HG03175 (cell line): Measurements from ENCODE around the gene ITPRIP.
A peak's percentile ranks its signal among the peaks of the same experiment; 100 is the strongest.

Source experiments
- ATAC-seq: cut with Tn5 transposase; IDR thresholded peaks from one replicate; pipeline ENCODE4 v1.9.1; 2021; ENCODE audit warnings: mild to moderate bottlenecking, moderate library complexity; ENCODE audit not compliant: unreplicated experiment

The ITPRIP gene, protein sequence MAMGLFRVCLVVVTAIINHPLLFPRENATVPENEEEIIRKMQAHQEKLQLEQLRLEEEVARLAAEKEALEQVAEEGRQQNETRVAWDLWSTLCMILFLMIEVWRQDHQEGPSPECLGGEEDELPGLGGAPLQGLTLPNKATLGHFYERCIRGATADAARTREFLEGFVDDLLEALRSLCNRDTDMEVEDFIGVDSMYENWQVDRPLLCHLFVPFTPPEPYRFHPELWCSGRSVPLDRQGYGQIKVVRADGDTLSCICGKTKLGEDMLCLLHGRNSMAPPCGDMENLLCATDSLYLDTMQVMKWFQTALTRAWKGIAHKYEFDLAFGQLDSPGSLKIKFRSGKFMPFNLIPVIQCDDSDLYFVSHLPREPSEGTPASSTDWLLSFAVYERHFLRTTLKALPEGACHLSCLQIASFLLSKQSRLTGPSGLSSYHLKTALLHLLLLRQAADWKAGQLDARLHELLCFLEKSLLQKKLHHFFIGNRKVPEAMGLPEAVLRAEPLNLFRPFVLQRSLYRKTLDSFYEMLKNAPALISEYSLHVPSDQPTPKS

DNA sequence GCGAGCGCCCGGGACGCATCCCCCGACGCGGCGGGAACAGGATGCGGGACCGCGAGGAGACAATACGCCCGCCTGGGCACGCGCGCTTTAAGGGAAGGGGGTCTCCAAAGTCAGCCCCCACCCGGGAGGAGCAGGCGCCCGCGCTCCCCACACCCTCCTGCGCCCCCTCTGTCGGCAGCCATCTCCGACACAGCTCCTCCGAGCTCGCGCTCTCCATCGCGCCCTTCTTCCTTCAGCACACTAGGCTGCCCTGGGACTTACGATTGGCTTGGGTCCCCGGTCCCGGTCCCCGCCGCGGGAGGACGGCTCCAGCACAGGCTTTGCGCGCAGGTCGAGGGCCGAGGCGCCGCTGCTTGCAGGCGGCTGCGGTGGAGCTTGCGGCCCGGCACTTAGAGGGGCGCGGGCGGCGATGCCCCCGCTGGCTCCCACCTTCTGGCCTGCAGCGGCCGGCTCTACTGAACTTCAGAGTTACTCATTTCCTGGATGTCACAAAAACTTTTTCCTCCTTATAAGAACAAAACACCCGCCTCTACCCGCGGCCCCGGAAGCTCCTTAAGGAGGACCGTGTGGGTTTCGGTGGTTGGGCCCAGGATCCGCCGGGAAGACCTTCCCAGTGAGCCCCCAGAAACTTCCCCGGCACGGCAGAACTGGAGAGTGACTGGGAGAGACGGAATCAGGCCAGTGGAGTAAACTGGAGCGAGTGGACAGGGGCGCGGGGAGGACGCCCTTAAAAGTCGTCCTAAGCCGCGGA is at the start of gene ITPRIP:
TSS of gene ITPRIP (minus strand) at position 481 of the 751 bp plus-strand sequence. CDS start 22,414 bp downstream, outside the sequence.
- ATAC-seq: peak; percentile 69

DNA sequence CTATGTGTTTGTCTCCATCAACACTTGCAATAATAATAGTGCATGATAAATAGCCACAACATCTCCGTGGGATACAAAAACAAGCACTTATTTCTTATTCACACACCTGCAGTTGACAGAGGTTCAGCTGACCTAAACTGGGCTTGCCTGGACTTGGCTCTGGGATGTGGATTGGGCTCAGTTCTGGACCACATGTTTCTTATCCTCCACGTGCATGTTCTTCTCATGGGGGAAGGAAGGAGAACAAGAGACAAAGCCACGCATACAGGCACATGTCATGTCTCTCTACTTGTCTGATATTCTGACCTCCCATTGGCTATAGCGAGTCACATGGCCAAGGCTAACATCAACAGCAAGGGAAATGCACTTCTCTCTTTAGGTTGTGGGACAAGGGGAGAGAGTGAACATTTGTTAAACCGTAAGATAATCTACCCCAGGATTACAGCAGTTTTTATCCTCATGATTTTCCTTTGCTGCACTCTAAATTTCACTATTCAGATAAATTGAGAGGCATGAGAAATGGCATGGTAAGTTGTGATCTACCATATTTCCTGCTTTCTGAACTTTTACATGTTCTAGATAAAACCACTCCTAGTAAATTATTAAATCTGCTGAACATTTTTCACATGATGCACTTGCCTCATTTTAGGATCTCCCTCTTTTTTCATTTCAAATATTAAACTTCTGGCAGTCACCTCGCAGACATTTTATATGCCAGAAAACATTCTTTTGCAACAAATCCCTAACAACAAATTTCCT is 49.0 kb upstream of the ITPRIP start:
- ATAC-seq: peak; percentile 80

DNA sequence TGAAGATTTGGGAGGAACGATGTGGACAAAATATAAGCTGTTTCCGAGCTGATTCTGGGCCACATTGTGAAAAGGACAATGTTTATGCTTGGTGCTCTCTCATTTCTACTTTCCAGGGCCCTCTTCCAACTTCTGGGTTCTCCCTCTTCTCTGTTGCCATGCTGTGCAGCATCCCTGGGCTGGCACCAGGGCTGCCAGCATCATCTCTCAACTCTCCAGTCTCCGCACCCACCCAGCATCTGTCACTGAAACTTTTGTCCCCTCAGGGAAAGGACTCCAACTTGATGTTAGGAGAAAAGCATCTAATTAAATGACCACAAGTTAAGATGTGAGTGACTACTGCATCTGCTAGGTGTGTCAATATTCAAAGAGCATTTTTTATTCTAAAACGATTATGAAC is 42.1 kb upstream of the ITPRIP start:
- ATAC-seq: no peak

DNA sequence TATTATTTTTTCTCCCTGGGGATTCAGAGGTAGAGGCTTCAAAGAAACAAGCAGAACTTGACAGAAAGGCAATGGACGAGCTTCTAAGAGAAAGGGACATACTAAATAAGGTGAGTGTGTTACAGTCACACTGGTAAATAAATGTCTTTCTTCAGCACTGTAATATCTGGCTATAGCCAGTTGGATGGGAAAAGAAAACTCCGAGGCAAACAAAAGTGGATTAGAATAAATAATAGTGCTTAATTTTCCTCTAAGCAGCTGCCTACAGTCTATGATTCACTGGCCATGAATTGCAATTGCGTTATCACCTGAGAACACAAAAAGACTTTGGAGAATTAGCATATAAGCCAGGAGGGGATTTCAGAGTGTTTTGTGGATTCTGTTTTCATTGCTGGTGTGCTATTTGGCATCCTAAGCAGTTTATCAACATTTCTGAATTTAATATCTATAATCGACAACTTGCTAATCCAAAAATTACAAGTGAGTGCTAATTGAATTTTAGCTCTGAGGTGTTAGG is 38.6 kb upstream of the ITPRIP start:
- no peak for ATAC-seq

DNA sequence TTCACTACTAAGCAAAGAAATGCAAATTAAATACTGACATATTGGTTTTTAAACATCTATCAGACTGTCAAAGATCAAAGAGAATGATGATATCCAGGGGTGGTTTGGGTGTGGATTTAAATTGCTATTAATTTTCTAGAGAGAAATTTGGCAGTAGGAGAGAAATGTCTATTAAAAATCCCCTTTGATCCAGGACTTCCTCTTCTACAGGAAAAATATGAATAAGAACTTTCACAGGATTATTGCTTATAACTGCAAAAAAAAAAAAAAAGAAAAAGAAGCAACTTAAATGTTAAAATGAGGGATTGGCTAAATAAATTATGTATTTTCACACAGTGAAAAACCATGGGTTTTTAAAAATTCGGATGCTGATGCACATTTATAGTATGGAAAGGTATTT is 36.3 kb upstream of the ITPRIP start:
- no peak for ATAC-seq

DNA sequence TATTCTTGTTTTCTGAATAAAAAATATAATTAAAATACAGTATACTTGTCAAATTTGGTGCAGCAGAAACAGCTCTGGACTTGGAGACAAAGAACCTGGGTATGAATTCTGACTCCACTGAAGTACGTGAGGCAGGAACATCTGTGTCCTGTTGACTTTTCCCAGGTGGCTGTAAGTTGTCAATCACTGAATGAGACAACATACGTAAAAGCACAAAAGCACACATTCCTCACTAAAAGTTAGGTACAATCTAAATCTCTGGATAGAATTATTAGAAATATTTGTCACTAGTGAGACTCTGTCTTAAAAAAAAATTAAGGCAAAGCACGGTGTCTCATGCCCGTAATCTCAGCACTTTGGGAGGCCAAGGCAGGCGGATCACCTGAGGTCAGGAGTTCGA is 33.5 kb upstream of the ITPRIP start:
- ATAC-seq: no peak

DNA sequence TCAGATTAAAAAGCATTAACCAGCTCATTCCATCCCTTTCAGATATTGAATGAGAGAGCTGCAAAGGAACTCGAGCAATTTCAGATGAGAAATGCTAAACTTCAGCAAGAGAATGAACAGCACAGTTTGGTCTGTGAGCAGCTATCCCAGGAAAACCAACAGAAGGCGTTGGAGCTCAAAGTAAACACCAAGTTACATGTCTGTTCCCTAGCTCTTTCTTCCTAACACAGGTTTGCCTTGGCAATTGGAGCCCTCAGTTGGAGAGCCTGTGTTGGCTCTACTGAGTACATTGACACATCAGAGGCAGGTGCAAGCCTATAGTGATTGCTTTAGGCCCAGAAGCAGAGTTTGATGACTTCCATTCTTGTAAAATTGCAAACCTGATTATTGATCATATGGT is 30.1 kb upstream of the ITPRIP start:
- no peak for ATAC-seq

DNA sequence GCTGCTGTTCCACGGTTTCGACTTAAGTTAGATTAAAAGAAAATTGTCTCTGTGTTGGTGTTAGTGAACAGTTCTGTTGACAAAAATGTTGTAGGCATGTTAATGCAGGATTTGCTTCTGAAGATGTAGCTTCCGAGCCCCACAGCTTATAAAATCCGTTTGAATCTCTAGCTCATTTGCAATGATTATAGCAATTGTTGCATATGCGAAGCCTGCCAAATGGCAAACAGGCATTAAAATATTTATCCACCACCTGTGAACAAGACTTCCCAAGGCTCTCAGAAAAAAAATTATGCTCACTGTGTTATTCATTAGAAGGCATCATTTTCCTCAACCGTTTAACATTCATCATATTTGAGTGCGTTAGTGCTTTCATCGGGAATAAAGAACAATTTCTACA is 29.6 kb upstream of the ITPRIP start:
- no peak for ATAC-seq

DNA sequence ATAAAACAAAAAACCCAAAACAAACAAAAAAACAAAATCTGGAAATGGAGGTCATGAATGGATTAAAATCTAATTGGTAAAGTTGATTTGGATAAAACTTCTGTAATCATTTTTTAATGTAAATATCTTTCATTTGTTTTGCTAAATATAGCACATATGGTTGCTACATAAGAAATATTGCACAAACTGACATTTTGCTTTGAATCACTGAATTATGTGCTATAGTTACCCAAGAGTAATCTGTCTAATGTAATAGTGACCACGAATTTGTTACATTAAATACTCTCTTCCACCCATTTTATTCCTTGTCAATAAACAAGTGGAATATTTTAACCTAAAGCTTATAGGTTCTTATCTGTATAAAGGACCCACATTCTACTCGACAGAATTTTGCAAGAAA is 21.5 kb upstream of the ITPRIP start:
- no peak for ATAC-seq

DNA sequence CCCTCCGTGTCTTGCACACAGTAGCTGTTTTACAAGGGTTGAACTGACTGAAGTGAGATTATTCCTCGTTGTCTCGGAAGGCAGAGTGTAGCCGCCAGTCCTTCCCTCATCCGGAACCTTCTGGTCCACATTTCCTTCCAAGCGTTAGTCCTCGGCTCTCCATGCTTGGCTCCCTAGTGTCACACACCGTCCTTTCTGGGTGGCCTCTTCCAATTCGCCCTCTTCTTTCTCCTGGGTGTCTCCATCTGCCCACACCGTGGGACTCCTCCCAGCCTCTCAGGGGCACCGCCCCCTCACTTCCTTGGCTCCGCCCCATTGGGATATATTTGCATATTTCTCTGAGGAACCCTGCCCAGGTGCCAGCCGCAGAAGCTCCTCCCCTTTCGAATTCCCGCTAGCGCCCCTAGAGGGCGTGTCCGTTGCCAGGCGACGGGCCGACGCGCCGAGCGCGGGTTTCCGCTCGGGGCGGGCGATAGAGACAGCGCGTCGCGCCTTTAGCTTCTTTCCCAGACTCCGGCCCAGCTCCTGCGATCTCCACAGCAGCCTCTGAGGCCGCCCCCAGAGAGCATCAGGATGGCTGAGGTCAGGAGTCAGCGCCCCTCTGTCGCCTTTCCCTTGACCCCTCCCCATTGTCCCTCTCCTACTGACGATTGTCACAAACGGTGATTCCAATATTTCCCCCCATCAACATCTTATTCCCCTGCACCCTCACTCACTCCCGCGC is 15.2 kb upstream of the ITPRIP start, which contains the start of gene CFAP58:
TSS of gene CFAP58 (plus strand) at position 509 of the 724 bp plus-strand sequence. CDS start at position 574, 65 bp downstream.
- ATAC-seq: peak; percentile 59

DNA sequence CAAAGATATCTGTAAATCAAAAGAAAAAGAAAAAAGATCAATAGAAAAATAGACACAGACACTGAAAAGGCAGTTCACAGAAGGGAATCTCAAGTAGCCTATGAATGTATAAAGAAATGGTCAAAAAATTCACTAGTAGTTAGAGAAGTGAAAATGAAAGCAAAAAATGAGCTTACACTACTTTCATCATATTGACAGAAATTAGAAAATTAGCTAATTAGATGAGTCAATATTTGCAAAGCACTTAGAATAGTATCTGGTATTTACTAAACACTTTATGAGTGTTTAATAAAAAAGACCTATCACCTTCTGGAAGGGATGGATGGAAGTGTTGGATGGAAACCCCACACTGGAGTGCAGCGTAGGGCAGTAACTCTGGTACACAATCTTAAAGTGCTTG is 13.7 kb upstream of the ITPRIP start:
- ATAC-seq: peak; percentile 17

DNA sequence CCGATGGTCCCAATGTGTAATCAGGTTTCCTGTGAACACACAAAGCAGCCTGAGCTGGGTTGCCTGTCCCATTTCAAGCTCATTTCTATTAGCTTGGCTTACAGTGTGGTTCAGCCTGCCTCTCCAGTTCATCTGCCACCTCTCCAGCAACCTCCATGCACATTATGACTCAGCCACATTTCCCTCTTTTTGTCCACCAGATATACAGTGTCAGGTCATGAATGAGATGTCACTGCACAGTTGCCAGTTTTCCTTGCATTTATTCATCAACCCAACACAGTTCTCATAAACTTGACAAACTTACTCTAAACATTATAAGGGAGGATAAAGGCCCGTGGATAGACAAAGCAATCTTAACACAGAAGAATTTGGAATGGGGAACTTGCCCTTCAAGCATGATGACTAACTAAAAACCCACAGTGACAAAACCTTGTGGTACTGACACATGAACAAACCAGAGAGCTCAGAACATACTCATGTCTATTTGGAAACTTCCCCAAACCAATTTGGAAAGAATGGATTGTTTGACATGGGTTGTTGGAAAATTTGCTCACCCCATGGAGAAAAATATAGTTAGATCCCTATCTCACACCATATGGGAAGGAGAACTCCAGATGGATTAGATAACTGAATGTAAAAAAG is 12.9 kb upstream of the ITPRIP start:
- ATAC-seq: peak; percentile 20

DNA sequence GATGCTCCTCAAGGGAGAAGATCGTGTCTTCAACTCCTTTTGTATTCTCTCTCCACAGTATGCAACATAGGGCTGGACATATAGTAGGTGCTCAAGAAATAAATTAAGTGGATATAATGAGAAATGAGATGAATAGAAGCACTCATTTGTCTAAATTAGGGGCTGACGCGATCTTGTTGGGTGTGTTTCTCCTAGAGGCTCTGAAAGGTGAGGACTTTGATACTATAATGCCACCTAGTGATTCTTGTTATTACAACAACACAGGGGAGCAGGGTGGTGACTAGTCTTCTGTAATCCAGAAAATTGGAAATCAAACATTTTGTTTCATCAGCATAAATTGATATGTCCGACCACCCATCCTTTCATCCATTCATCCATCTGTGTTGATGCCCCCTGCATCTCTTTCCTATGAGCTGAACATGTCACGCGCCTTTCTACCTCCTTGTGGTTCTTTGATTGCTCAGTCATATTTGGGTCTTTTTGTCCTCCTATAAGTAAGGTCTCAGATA is 11.9 kb upstream of the ITPRIP start:
- ATAC-seq: peak; percentile 39

DNA sequence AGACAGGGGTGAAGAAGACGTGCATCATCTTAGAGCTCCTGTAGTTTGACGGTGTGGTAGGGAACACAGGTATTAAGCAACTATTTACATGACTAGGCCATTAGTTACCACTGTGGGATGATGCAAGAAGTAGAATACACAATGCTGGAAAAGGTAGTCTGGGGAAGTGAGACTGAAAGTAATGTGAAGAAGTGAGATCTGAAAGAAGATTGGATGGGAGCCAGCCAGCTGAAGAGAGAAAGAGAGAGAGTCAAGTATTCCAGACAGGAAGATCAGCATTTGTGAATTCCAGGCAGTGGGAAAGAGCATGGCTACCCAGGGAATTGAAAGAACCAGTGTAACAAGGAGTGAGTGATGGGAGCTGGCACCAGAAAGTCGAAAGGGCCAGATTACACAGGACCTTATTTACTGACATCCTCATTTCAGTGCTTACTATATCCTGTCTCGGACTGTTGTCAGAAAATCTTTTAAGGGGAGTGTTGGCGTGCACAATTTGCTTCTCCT is 11.4 kb upstream of the ITPRIP start:
- peak; percentile 67 for ATAC-seq

DNA sequence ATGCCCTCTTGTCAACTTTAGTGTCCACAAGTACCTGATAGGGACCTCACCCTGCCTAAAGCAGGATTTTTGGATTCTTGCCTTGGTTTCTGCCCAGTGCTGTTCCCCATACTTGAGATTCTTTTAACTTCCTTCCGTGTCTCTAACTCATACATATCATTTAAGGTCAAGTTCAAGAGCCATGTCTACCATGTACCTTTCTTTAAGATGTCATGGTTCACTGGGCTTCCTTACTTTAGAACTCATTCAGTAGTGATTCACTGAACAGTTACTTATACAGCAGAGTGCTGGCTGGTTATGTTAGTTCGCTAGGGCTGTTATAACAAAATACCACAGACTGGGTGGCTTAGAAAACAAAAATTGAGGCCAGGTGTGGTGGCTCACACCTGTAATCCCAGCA is 10.3 kb upstream of the ITPRIP start:
- no peak for ATAC-seq

DNA sequence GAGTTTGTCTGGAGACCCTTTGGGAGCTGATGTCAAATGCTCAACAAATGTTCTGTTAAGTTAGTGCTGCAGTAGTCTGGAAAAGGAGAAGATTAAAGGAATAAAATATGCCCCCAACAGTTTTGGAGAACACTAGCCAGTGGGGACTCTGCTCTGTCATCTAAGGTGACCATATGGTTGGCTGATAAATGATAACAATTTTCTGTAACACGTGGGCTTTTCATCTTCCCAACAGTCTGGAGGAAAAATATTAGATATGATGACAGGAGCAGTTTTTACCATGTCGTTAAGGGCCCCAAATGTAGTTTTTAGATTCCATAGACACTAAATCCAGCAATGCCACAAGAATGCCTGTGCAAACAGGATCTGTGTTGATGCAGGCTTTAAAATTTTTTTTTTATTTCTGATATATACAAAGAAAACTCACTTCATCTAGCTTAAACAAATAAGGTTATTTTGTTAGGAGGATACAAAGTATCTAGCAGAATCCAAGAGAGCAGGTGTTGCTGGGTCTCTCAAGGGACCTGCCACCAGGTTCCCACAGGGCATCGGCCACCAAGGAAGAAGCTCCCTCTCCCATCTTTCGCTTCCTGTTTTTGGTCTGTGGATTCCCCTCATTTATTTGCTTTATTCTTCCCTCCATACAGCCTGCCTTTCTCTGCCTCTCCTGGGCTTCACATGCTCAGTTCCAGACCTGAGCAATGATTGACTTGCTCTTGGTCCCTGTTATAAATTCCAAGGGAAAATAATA is 9.2 kb upstream of the ITPRIP start:
- no peak for ATAC-seq

DNA sequence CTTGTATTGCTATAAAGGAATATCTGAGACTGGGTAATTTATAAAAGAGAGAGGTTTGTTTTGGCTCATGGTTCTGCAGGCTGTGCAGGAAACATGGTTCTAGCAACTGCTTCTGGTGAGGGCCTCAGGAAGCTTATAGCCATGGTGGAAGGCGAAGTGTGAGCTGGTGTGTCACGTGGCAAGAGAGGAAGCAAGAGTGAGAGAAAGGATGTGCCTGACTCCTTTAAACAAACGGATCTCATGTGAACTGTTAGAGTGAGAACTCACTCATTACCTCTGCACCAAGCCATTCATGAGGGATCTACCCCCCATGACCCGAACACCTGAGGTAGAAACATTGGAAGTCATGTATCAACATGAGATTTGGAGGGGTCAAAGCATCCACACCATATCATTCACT is 7.7 kb upstream of the ITPRIP start:
- ATAC-seq: no peak

DNA sequence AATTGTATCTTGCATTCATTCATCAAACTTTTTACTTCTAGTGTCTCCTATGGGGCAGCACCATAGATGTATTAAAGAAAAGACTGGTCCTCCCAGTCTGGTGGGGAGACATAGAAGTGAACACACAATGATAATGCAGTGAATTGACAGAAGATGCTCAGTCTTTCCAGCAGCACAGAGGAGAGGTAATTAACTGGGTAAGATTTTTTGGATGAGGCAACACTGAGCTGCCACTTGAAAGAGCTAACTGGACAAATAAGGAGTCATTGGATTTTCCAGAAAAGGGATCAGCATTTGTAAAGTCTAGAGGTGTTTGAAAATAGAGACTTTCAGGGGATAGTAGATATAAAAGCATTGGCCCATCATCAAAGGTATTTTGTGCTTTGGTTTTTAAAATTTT is 7.2 kb upstream of the ITPRIP start:
- ATAC-seq: no peak

DNA sequence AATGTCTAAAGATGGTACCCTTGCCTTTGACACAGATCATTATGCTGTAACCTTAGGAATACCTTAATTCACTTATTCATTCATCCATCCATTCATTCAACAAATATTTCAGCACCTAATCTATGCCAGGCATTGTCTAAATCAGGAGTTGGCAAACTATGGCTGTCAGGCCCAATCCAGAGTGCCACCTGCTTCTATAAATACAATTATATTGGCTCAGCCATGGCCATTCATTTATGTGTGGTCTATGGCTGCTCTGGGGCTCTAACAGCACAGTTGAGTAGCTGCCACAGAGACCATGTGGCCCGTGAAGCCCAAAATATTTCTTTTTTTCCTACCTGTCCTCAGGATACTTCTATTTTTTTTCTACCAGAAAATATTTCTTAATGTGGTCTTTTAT is 6.0 kb upstream of the ITPRIP start:
- ATAC-seq: no peak
